GM13976 (cell line): ENCODE results near the gene SLC25A19.

Experiments
- DNase-seq: peaks from one replicate; pipeline ENCODE4 v3.0.0; 2012; ENCODE audit warnings: low spot score
- in situ Hi-C: fragments of 300-500 bp; cut with MboI; formaldehyde crosslinking; loops from one replicate; pipeline ENCODE4 v1.12.0; 2022; ENCODE audit warnings: low sequenced_read_pairs, mixed read lengths, inconsistent platforms; ENCODE audit not compliant: unreplicated experiment
- TF ChIP-seq, protein P1 (sequence below): IDR thresholded peaks from 2 replicates; pipeline ENCODE4 v1.5.1; 2012; ENCODE audit warnings: borderline replicate concordance, mild to moderate bottlenecking; ENCODE audit not compliant: insufficient read depth; ENCODE audit errors: extremely low read depth, missing control alignments, control extremely low read depth

Gene SLC25A19

GRCh38 chr17:75289115-75289831 lies at the start of gene SLC25A19:
SLC25A19 (minus strand) TSS chr17:75289433; CDS start chr17:75286764, 2,669 bp downstream.
- peak; percentile 97 for DNase-seq
- TF ChIP-seq, protein P1, sequence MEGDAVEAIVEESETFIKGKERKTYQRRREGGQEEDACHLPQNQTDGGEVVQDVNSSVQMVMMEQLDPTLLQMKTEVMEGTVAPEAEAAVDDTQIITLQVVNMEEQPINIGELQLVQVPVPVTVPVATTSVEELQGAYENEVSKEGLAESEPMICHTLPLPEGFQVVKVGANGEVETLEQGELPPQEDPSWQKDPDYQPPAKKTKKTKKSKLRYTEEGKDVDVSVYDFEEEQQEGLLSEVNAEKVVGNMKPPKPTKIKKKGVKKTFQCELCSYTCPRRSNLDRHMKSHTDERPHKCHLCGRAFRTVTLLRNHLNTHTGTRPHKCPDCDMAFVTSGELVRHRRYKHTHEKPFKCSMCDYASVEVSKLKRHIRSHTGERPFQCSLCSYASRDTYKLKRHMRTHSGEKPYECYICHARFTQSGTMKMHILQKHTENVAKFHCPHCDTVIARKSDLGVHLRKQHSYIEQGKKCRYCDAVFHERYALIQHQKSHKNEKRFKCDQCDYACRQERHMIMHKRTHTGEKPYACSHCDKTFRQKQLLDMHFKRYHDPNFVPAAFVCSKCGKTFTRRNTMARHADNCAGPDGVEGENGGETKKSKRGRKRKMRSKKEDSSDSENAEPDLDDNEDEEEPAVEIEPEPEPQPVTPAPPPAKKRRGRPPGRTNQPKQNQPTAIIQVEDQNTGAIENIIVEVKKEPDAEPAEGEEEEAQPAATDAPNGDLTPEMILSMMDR = peak; percentile 34
- in situ Hi-C loops = no loop called here

DNA sequence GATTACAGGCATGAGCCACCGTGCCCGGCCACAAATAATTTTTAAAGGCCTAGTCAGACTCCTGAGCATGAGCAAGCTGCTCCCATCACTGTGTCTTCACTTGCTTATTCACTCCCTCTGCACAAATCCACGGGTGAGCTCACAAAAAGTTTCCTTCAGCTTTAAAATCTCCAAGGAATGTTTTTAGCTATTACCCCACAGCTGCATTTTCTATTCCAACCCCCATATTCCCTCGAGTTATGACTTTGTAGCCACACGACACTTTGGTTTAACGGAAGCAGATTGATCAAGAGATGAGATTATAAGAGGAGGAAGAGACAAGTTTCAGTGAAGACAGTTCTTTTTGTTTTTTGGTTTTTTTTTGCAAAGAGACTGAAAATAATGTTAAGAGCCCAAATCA lies 49.1 kb upstream of the SLC25A19 start:
- in situ Hi-C loops = no loop called here
- no peak for DNase-seq
- TF ChIP-seq, protein P1 = no peak

- TF ChIP-seq, protein P1 = no peak
- in situ Hi-C loops = no loop called here
Measured at GRCh38 chr17:75335315-75335714, 46.1 kb upstream of the SLC25A19 start.

GRCh38 chr17:75334723-75335122 lies 45.5 kb upstream of the SLC25A19 start:
- DNase-seq = no peak
- TF ChIP-seq, protein P1 = no peak
- in situ Hi-C loops = no loop called here

More at GRCh38 chr17:75335315-75335714, 46.1 kb upstream of the SLC25A19 start:
- DNase-seq = no peak

GRCh38 chr17:75331671-75332070 lies 42.4 kb upstream of the SLC25A19 start:
- TF ChIP-seq, protein P1 = no peak
- in situ Hi-C loops = no loop called here
- no peak for DNase-seq

GRCh38 chr17:75327757-75328156 lies 38.5 kb upstream of the SLC25A19 start:
- TF ChIP-seq, protein P1 = no peak
- in situ Hi-C loops = loop anchor here (10.0 kb wide), 1 partner anchor 77 kb away; the partner anchor contains the start of gene GRB2
- no peak for DNase-seq
